Activated naive CD8-positive, alpha-beta T cell treated with anti-CD3 and anti-CD28 coated beads, Interleukin-2, amount 50 U/mL, for 16 hours (primary cell): ENCODE measurements around the gene TMEM238.

ENCODE experiments used
- DNase-seq: peaks from one replicate; pipeline ENCODE4 v3.0.0-alpha.2; 2020; ENCODE audit warnings: low read depth, low spot score

The TMEM238 gene

DNA sequence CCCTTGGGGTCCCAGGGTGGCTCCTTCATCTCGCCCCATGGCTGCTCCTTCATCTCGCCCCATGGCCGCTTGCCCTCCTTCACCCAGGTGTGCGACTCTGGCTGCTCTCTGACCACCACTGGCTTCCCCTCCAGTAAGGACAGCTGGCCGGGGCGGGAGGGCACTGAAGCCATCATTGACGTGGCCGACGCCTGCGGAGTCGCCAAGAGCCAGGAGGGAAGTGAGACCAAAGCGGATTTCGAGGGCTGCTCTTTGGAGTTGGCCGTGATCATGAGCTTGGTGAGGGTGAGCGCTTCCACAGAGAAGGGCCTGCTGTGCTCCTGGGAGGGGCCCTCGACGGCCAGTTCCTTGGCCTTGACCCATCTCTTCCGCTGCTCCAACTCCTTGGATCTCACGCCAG is 25.6 kb downstream of the TMEM238 start:
- no peak for DNase-seq

GRCh38 chr19:55355213-55355821 is 28.8 kb downstream of the TMEM238 start:
- no peak for DNase-seq

DNA sequence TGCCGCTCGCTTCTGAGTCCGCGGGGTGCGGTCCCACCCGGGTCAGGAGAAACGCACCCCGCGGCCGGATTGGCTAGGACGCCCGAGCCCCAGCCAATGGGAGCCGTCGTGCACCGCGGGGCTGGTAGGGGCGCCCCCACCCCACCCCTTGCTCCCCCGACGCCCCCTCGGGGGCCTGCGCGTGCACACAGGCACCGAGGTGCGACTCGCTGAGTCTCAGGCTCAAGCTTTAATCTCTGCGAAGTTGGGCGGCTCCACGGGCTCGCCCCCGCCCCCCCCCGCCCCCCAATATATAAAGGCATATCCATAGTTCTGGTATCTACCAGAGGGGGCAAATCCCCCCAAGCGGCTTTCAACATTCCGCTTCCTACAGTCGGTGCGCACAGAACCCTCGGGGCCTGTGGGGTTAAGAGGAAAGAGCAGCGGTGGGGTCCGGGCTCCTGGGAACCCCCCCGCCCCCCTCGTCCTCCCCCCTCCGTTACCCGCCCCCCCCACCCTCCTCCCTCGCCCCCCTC is 29.3 kb downstream of the TMEM238 start, which contains the start of gene COX6B2:
Gene COX6B2, minus strand, starts transcription at position 22 of the 515 bp plus-strand sequence. CDS start 198 bp downstream, outside the sequence.
- DNase-seq: no peak

- DNase-seq: peak; percentile 37
Observed at GRCh38 chr19:55353803-55354697, 30.0 kb downstream of the TMEM238 start.

- no peak for DNase-seq
Observed at GRCh38 chr19:55353356-55353802, 30.7 kb downstream of the TMEM238 start.

DNA sequence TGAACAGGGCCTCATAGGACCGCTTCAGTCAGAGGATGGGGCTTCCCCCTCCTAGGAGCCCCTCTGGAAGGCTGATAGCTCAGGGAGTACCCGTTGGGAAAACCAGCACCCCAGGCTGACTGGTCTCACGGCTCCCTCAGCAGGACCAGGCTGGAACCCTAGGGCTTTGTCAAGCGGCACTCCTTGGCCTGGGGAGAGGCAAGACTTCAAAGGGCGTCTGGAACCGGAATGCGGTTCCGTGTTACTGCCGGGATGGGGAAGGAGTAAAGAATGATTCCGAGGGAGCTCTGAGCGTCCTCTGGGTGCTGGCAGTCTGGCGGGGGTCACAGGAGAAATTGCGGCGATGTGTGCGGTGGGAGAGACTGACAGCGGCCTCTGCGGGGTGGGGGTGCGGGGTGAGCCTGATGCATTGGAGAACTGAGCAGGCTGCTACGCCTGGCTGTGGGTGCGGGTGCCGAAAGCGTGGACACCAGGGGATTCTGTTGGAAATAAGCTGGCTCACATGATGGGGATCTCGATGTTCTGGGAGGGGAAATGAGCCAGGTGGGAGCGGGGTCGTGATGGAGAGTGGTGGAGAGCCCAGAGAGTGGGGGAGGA is 31.4 kb downstream of the TMEM238 start:
- DNase-seq: no peak

DNA sequence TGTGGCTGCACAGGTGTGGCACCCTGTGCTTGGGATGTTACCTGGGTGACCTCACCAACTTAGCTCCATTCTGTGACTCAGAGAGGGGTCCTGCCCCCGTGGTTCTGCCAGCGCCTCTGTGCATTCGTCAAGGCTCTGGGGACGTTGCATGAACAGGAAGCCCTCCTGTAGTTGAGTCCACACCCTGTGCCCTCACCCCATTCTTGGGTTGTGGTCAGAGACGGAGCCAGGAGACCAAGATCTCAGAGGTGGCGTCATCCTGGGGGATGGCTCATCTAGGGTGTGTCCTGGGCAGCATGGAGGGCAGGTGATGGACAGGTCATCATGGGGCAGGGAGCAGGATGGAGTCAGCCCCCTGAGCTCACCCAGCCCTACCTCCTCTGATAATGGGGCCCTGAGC is 32.1 kb downstream of the TMEM238 start:
- no peak for DNase-seq

- no peak for DNase-seq
Observed at GRCh38 chr19:55350620-55351315, 33.3 kb downstream of the TMEM238 start.

DNA sequence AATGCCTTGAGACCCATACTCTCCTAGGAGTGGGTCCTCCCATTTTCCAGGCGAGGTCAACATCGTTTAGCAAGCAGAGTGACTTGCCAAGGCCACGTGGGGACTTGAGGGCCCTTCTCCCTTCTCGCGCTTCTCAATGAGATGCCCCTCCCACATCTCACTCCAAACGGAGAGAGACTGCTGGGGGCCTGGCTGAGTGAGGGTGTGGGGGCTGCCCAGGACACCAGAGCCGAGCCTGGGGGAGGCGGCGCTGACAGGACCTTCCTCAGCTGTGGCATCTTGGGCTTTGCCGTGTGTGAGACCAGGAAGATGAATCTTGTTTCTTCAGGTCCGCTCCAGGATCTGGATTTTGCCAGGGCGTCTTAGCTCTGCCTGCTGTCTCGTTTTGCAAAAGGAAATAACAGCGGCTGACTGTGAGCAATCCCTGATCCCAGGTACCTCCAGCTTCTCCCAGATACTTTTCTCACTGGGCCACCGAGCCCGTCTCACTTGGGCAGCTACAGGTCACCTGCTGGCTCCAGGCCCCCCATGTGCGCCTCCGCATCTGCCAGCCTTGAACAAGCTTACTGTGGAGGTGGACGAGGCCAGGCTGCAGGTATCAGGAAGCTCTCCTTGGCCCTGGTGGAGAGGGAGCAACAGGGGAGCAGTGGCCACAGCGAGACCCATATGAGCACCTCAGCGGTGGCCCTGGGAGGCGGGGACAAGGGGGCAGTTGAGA is 35.6 kb downstream of the TMEM238 start:
- DNase-seq: no peak

GRCh38 chr19:55347442-55348009 is 36.6 kb downstream of the TMEM238 start:
- no peak for DNase-seq

- no peak for DNase-seq
Observed at GRCh38 chr19:55346725-55347441, 37.2 kb downstream of the TMEM238 start.

GRCh38 chr19:55345818-55346724 is 38.0 kb downstream of the TMEM238 start:
- DNase-seq: no peak

DNA sequence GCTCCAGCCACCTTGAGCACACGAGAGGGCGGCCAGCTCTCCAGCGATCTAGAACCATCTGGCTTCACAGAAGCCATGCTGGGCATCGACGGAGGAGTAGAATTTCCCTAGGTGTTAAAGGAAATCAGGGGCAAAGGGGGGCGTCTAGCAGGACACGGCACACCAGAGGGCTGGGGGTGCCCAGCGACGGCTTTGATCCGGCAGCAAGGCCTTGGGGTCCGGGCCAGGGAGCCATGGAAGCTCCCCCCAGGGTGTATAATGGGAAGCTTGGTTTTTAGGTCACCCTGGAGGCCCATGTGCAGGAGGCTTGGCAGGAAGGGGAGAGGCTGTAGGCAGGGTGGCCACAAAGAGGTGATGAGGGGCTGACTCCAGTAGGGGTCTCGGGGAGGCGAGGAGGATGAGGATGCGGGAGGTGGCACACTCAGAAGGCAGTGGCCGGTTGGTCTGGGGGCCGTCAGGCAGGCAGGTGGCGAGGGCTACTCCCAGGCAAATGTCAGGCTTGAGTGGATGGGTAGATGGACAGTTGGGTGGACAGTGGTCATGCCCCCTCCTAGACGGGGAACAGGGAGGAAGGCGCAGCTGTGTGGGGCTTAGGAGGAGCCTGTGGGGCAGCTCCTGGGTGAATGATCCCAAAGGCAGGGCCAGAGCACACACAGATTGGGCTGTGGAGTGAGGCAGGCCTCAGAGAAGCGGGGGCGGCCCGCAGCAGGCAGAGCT is 38.8 kb downstream of the TMEM238 start:
- DNase-seq: no peak

DNA sequence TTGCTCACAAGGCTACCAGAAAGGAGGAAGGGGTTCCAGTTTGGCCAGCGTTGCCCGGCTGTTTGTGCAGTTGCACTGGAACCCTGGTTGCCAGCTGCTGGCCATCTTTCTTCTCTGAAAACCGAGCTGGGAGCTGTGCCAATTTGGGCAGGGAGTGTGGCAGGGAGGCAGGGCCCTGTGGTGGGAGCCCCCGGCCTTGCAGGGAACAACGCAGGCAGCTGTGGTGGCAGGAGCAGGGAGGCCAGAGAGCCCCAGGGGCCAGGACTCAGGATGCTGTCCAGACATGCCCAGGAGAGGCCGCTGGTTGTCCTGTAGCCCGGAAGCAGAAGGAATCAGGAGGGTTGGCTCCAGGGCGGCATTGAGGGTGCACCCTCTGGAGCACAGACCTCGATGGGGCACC is 39.6 kb downstream of the TMEM238 start:
- DNase-seq: no peak

DNA sequence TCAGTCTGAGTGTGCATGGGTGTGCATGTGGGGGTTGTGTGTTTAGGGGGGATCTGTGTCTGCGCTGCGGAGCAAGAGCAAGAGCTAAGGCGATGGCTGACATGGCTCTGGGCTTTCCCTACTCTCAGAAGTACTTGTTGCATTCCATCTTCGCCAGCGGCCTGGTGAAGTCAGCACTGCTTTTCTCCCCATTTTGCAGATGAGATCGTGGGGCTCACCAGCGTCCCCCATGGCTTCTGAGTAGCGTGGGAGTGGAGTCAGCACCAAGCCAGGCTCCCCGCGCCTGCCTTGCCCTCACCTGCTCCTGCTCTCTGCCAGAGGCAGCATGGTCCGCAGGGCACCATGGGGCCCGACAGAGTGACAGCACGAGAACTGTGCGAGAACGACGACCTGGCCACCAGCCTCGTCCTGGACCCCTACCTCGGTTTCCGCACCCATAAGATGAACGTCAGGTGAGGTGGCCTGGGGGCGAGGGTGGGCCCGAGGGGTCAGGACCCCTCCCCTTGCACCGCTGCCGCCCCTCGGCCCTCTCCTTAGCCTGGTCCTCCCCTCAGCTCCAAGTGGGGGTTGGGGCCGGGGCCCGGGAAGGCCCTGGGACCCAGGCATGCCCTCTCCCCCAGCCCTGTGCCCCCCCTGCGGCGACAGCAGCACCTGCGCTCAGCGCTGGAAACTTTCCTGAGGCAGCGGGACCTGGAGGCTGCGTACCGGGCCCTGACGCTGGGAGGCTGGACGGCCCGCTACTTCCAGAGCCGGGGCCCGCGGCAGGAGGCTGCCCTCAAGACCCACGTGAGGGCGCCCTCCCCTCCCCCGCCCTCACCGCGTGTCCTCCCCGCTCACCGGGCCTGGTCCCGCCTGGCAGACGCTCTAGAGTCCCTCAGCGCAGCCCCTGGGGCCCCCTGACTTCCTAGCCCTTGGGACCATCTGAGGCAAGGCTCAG is 42.2 kb downstream of the TMEM238 start:
- DNase-seq: no peak

- DNase-seq: no peak
Observed at GRCh38 chr19:55341171-55341588, 42.9 kb downstream of the TMEM238 start.

- no peak for DNase-seq
Observed at GRCh38 chr19:55340784-55341147, 43.3 kb downstream of the TMEM238 start.
